Measurements from ENCODE around the gene TIGAR. TPM values are rescaled to one million over a fixed set of nuclear protein-coding genes. Genes with fewer than 3 reads are reported as not detected.

Gene TIGAR
- total RNA-seq, 1 donor from 2014 or later, result 13.6 TPM

- peak; percentile 90 for DNase-seq
- Histone ChIP-seq H3K4me1 (peaks cover 90% of the 10 kb centered on the region), H3K9me3 (replicated peaks) (no peaks in the 10 kb centered on the region), H3K27me3 (ENCODE audit: low read depth) (peaks cover 62% of the 10 kb centered on the region), H3K36me3 (peaks cover 15% of the 10 kb centered on the region), H3K27ac (replicated peaks) (peak within 1 kb of the TSS; percentile 97), H3K4me3 (peak within 1 kb of the TSS; percentile 86)
- no peak for TF ChIP-seq CTCF (IDR thresholded peaks at IDR 0.05; ENCODE audit: borderline replicate concordance)
- intact Hi-C loops (cut with micrococcal nuclease), result loop anchor here (10.0 kb wide), 1 partner anchor 279 kb away; no protein-coding TSS in a partner anchor
Measured at GRCh38 chr12:4273652-4274395, 47.2 kb upstream of the TIGAR start, which contains the start of gene CCND2. Gene CCND2 (plus strand): TSS chr12:4273762. CDS start chr12:4274041, 279 bp downstream.

DNA sequence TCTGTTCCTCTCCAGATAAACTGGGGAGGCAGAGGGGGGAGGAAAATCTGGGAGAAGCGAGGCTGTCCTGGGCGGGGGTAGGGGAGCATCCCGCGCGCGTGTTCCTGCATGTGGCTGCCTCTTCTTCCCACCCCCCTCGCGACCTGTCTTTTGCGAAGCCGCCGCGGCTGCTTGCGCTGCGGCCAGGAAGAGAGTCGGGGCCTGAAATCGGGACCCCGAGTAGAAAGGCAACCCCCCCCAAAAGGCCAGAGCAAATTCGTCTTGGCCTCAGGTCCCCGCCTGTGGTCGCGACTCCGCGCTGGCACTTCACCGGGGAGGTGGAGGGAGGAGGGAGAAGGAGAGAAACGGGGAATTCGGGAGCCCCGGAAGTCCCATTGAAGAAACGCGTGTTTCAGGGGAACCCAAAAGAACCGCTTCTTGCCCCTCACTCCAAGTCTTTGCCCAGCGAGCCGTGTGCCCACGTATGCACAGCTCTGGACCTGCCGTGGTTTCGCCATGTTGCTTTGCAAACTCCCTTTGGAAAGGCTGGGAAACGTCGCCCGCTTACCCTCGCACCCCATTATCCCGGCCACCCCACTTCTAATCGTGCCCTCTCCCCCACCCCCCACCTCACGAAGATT, 46.5 kb upstream of the TIGAR start:
- H3K36me3 ChIP-seq, result peaks cover 22% of the 10 kb centered on the region
- no peak for TF ChIP-seq CTCF (IDR thresholded peaks at IDR 0.05; ENCODE audit: borderline replicate concordance)
- H3K9me3 ChIP-seq (replicated peaks), result no peaks in the 10 kb centered on the region
- peak overlapping the region; percentile 97 for H3K27ac ChIP-seq (replicated peaks)
- H3K4me3 ChIP-seq, result peak overlapping the region; percentile 86
- no peak for DNase-seq
- intact Hi-C loops (cut with micrococcal nuclease), result loop anchor here (5.0 to 10.0 kb wide), 2 partner anchors 167 to 280 kb away; no protein-coding TSS in a partner anchor
- H3K27me3 ChIP-seq (ENCODE audit: low read depth), result peaks cover 60% of the 10 kb centered on the region
- peaks cover 93% of the 10 kb centered on the region for H3K4me1 ChIP-seq

GRCh38 chr12:4275016-4275869, 45.8 kb upstream of the TIGAR start:
- intact Hi-C loops (cut with micrococcal nuclease), result loop anchor here (5.0 to 10.0 kb wide), 2 partner anchors 168 to 280 kb away; no protein-coding TSS in a partner anchor
- peak overlapping the region; percentile 86 for H3K4me3 ChIP-seq
- H3K27me3 ChIP-seq (ENCODE audit: low read depth), result peaks cover 53% of the 10 kb centered on the region
- H3K27ac ChIP-seq (replicated peaks), result peak overlapping the region; percentile 97
- H3K4me1 ChIP-seq, result peaks cover 93% of the 10 kb centered on the region
- peaks cover 29% of the 10 kb centered on the region for H3K36me3 ChIP-seq
- no peaks in the 10 kb centered on the region for H3K9me3 ChIP-seq (replicated peaks)
- TF ChIP-seq CTCF (IDR thresholded peaks at IDR 0.05; ENCODE audit: borderline replicate concordance), result no peak
- DNase-seq, result no peak

DNA sequence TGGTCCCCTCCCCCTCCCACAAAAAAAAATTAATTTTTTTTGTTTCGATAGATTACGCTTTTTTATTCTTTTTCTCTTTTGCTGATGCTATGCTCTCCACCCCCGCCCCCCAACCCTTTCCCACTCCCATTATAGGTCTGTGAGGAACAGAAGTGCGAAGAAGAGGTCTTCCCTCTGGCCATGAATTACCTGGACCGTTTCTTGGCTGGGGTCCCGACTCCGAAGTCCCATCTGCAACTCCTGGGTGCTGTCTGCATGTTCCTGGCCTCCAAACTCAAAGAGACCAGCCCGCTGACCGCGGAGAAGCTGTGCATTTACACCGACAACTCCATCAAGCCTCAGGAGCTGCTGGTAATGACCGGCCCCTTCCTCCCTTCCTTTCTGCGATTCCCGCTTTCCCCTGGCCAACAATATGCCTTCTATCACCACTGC, 45.1 kb upstream of the TIGAR start:
- peaks cover 32% of the 10 kb centered on the region for H3K36me3 ChIP-seq
- peak overlapping the region; percentile 97 for H3K27ac ChIP-seq (replicated peaks)
- no peak for DNase-seq
- H3K27me3 ChIP-seq (ENCODE audit: low read depth), result peaks cover 49% of the 10 kb centered on the region
- H3K9me3 ChIP-seq (replicated peaks), result no peaks in the 10 kb centered on the region
- peaks cover 93% of the 10 kb centered on the region for H3K4me1 ChIP-seq
- intact Hi-C loops (cut with micrococcal nuclease), result loop anchor here (5.0 to 10.0 kb wide), 2 partner anchors 169 to 281 kb away; no protein-coding TSS in a partner anchor
- H3K4me3 ChIP-seq, result peak overlapping the region; percentile 86
- TF ChIP-seq CTCF (IDR thresholded peaks at IDR 0.05; ENCODE audit: borderline replicate concordance), result no peak

All from left ventricle myocardium inferior (tissue), 1 donor.